Left colon (tissue), 2 donors: ENCODE data around the gene AHRR. TPM values are rescaled to one million over a fixed set of nuclear protein-coding genes. Genes with fewer than 3 reads are reported as not detected.

Experiments
- ATAC-seq: fragments of 200-7000 bp; cut with Tn5 transposase; one replicate; pipeline ENCODE4 v1.9.1; 2020; ENCODE audit warnings: mild to moderate bottlenecking, moderate library complexity
- DNase-seq, 2 donors: peaks; one replicate each; pipeline ENCODE4 v3.0.0-alpha.2; 2020
- intact Hi-C, 2 donors: fragments of 100-400 bp; cut with DNase I in 1 of 2; cut with micrococcal nuclease in 1 of 2; formaldehyde crosslinking; loops; one replicate each; pipeline versions ENCODE4 v1.11.2 to v1.14.0; 2022; cut with DNase I, micrococcal nuclease
- total RNA-seq, 2 donors: library from RNA; stranded (reverse); fragmentation: NEBNext Ultra II Directional; extraction: Animal tissue kit (Norgen Biotek cat#: 25700); gene quantifications; one replicate each; pipeline ENCODE4 v1.2.1, GENCODE V29; 2021
- donor health status: DM: no; HTN: no; CAD: no.
- donor health status: DM: yes; HTN: yes; CAD: no.

The AHRR gene
- total RNA-seq, 2 donors from 2014 or later: 1.6 to 3.3 TPM

GRCh38 chr5:451587-452458, 130.3 kb downstream of the AHRR start:
- intact Hi-C loops: no loop called here
- no peak for DNase-seq
- no peak for ATAC-seq

GRCh38 chr5:452978-453710, 131.6 kb downstream of the AHRR start:
- DNase-seq (peak in 1 of 2 donors; percentile 14), ATAC-seq (no peak)
- intact Hi-C loops: no loop called here

- peak in 1 of 2 donors; percentile 7 for DNase-seq
- intact Hi-C loops: no loop called here
Measured at GRCh38 chr5:453725-454481, 132.4 kb downstream of the AHRR start.

GRCh38 chr5:454936-455335, 133.4 kb downstream of the AHRR start:
- DNase-seq: peak in 1 of 2 donors; percentile 8
- no peak for ATAC-seq
- intact Hi-C loops: no loop called here

More at GRCh38 chr5:453725-454481, 132.4 kb downstream of the AHRR start:
- no peak for ATAC-seq

- ATAC-seq: no peak
- intact Hi-C loops: no loop called here
- DNase-seq: no peak
Measured at GRCh38 chr5:455806-456205, 134.3 kb downstream of the AHRR start.

- peak in 1 of 2 donors; percentile 19 for DNase-seq
- no peak for ATAC-seq
Measured at GRCh38 chr5:456351-457194, 135.1 kb downstream of the AHRR start.

GRCh38 chr5:457195-457961, 135.9 kb downstream of the AHRR start:
- ATAC-seq: no peak
- intact Hi-C loops: no loop called here
- DNase-seq: peak in 1 of 2 donors; percentile 20

More at GRCh38 chr5:456351-457194, 135.1 kb downstream of the AHRR start:
- intact Hi-C loops: no loop called here

GRCh38 chr5:458547-459353, 137.2 kb downstream of the AHRR start:
- no peak for ATAC-seq
- intact Hi-C loops: no loop called here
- DNase-seq: peak in 1 of 2 donors; percentile 8

GRCh38 chr5:459562-460272, 138.2 kb downstream of the AHRR start:
- DNase-seq (peak in 1 of 2 donors; percentile 19), ATAC-seq (no peak)
- intact Hi-C loops: no loop called here

GRCh38 chr5:460273-460625, 138.7 kb downstream of the AHRR start:
- intact Hi-C loops: no loop called here
- no peak for ATAC-seq
- DNase-seq: peak in 1 of 2 donors; percentile 13

GRCh38 chr5:462051-462481, 140.6 kb downstream of the AHRR start:
- ATAC-seq: no peak
- peak in 1 of 2 donors; percentile 12 for DNase-seq

GRCh38 chr5:463301-463700, 141.8 kb downstream of the AHRR start:
- DNase-seq: peak in 1 of 2 donors; percentile 3
- intact Hi-C loops: no loop called here
- no peak for ATAC-seq

More at GRCh38 chr5:462051-462481, 140.6 kb downstream of the AHRR start:
- intact Hi-C loops: no loop called here

- no peak for ATAC-seq
- peak; percentile 22 to 37 for DNase-seq
- intact Hi-C loops: no loop called here
Measured at GRCh38 chr5:463952-464351, 142.4 kb downstream of the AHRR start.

- intact Hi-C loops: no loop called here
- ATAC-seq (peak; percentile 12), DNase-seq (peak in 1 of 2 donors; percentile 20)
Measured at GRCh38 chr5:464446-464842, 142.9 kb downstream of the AHRR start.

GRCh38 chr5:464843-465590, 143.5 kb downstream of the AHRR start:
- ATAC-seq: peak; percentile 2
- DNase-seq: peak; percentile 8 to 16
- intact Hi-C loops: no loop called here
